ENCODE measurements around the gene SLC25A21.

The SLC25A21 gene

DNA sequence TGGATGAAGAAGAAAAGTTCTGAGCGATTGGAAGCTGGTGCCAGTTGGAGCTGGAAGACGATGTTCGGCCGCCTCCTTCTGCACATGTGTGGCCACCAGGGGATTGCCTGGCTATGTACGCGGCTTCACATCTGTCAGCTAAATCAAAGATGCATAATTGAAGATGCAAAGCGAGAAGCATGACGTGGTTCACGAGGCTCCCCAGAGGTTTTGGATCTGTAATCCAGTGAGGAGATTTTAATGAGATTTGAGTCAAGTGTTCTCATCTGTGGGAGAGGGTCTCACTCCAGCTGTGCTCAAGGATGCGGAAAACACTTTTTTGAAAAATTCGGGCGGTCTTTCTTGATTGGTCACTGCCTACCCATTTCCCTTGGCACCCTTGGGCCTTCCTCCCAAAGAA is 416.2 kb downstream of the SLC25A21 start:
- Histone ChIP-seq H3K4me3 (no peak overlapping the region), H3K27ac (no peak overlapping the region)

- H3K4me3 ChIP-seq = no peak overlapping the region
- no peak overlapping the region for H3K27ac ChIP-seq
Observed at GRCh38 chr14:36755756-36756155, 416.6 kb downstream of the SLC25A21 start.

DNA sequence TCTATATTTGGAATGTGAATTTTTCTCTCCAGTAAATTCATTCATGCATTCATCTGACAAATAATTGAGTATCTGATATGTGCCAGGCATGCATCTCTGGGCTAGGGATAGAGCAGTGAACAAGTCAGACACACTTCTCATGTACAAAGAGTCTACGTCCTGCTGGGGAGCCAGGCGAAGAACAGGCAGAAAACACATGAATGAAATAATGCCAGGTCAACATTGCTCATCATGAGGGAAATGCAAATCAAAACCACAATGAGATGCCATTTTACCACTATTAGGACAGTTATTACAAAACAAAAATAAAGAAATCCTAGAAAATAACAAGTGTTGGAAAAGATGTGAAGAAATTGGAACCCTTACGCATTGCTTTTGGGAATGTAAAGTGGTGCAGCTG is 420.5 kb downstream of the SLC25A21 start:
- Histone ChIP-seq H3K4me3 (no peak overlapping the region), H3K27ac (no peak overlapping the region)

DNA sequence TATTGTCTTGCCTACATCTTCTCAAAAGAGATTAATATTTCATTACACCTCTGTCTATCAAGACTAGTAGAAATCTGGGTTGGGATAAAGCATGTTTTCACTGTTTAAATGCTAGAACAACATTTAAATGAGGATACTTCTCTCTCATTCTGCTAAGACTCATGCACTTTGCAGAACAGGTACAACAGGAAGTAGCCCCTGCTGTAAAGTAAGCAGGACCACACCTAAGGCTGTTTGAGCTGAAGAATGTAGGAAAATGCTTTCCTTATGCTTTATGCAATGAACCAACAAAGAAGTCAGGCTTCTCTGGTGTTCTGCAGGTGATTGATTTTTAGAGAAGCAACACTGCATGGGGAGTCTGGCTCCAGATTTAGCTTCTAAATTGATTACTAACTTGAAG is 421.3 kb downstream of the SLC25A21 start:
- H3K27ac ChIP-seq = no peak overlapping the region
- no peak overlapping the region for H3K4me3 ChIP-seq

DNA sequence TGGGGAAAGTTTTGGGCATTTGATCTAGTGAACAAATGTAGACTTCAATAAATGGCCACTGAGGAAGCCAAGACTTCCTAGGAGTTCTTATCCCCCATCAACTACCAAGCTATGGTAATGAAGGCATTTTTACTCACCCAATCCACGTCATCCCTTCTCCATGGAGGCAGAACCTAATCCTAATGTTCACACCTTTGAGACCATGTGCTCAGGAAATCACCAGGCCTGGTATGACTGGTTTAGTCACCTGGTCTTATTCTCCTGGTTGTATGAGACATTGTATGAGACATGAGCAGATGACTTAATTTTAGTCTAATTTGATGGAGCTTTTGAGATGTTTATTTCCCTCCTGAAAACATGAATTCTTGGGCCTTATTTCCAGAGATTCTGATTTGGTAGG is 422.2 kb downstream of the SLC25A21 start:
- no peak overlapping the region for H3K4me3 ChIP-seq
- no peak overlapping the region for H3K27ac ChIP-seq

DNA sequence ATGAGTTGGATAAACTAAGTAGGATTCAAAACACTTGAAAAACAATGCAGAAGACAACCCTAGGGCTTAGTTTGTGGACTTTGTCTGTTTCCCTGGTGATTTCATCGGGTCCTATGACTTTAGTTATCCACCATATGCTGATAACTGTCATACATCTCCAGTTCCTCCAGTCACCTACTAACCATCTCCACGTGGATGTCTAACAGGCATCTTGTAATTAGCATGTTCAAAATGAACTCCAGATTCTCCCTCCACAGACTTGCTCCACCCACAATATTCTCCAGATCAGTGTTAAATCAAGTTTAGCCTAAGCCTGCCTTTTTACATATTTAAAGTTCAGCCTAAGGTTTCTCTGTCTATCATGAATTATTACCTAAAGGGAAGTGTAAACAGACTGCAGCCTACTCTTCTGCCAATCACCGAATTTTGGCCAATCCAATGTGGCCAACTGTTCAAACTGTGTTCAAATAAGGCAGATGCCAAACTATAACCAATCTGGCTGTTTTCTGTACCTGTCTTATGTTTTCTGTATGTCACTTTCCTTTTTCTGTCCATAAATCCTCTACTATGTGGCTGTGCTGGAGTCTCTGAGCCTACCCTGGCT is 423.7 kb downstream of the SLC25A21 start:
- H3K4me3 ChIP-seq = no peak overlapping the region

GRCh38 chr14:36747411-36748184 is 424.8 kb downstream of the SLC25A21 start:
- Histone ChIP-seq H3K4me3 (no peak overlapping the region), H3K27ac (no peak overlapping the region)

More for the DNA sequence above, 423.7 kb downstream of the SLC25A21 start:
- H3K27ac ChIP-seq = no peak overlapping the region

- Histone ChIP-seq H3K4me3 (no peak overlapping the region), H3K27ac (no peak overlapping the region)
Observed at GRCh38 chr14:36746872-36747271, 425.5 kb downstream of the SLC25A21 start.

- H3K4me3 ChIP-seq = no peak overlapping the region
Observed at GRCh38 chr14:36741858-36742257, 430.5 kb downstream of the SLC25A21 start.

GRCh38 chr14:36738269-36738668 is 434.1 kb downstream of the SLC25A21 start:
- Histone ChIP-seq H3K4me3 (no peak overlapping the region), H3K27ac (no peak overlapping the region)

More at GRCh38 chr14:36741858-36742257, 430.5 kb downstream of the SLC25A21 start:
- no peak overlapping the region for H3K27ac ChIP-seq

DNA sequence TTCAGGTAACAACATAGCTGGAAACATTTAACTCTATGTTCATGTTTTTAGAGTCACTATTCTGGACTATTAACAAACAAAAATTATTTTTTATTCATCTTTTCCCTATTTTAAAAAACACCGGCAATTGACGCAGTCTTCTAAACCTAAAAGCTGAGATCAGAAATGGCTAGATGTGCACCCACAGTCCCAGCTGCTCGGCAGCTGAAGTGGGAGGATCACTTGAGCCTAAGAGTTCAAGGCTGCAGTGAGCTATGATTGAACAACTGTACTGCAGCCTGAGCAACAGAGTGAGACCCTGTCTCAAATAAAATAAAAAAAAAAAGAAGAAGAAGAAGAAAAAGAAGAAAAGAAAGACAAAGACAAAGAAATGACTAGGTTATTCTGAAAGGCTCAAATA is 446.3 kb downstream of the SLC25A21 start:
- H3K4me3 ChIP-seq = no peak overlapping the region
- H3K27ac ChIP-seq = no peak overlapping the region

GRCh38 chr14:36724162-36724561 is 448.2 kb downstream of the SLC25A21 start:
- H3K27ac ChIP-seq = no peak overlapping the region
- no peak overlapping the region for H3K4me3 ChIP-seq

DNA sequence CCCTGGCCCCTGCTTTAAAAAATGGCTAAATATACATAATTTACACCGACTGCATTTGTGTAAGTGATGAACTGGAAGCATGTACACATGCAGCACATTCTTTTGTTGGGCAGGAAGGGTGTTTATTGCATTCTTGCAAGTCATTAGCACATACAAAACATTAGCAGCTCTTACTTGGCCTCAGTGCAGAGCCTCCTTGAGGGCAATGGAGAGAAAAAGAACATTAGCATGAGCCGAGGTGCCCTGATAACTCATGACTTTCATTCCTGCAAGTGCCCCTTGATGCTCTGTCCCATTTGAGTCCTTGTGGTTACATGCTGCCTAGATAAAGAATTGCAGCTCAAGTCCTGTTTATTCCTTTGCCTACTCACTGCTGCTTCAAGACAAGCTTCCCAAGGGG is 448.9 kb downstream of the SLC25A21 start:
- H3K4me3 ChIP-seq = no peak overlapping the region

GRCh38 chr14:36721877-36722276 is 450.5 kb downstream of the SLC25A21 start:
- Histone ChIP-seq H3K4me3 (no peak overlapping the region), H3K27ac (no peak overlapping the region)

More for the DNA sequence above, 448.9 kb downstream of the SLC25A21 start:
- H3K27ac ChIP-seq = no peak overlapping the region

GRCh38 chr14:36720657-36721056 is 451.7 kb downstream of the SLC25A21 start:
- no peak overlapping the region for H3K27ac ChIP-seq
- no peak overlapping the region for H3K4me3 ChIP-seq

DNA sequence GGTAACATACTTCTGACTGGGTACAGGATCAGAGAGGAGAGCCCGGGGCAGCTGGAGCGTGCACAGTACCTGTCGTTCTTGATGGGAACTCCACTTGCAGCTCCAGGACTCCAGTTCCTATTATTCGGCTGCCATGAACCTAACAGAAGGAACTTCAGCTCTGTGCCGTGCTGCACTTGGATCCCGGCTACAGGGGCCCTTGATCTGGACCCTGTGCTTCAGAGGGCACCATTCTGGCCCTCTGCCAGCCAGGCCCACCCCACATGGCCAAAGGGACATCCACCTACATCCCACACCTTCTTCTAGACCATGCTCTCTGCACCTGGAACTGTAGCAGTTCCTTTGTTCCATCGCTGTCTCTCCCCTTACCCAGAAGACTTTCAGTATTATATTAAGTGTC is 452.6 kb downstream of the SLC25A21 start:
- Histone ChIP-seq H3K4me3 (no peak overlapping the region), H3K27ac (no peak overlapping the region)

DNA sequence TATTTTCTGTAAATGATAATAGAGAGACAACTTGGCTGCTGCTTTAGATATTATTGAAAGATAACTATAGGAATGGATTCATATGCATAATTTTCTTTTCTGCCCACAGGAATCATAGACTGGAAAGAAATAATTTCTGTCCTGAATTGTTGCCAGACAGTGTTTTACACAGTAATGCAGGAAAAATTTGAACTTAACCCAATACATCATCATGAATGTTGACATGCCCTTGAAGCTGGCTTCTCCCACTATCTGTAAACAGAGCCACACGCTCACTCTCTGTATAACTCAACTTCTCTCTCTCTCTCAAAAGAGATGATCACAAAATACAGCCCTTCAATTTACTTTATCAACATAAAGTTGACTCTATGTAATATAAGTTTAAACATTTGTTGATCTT is 454.2 kb downstream of the SLC25A21 start:
- no peak overlapping the region for H3K4me3 ChIP-seq
- no peak overlapping the region for H3K27ac ChIP-seq

GRCh38 chr14:36717363-36717762 is 455.0 kb downstream of the SLC25A21 start:
- Histone ChIP-seq H3K27ac (no peak overlapping the region), H3K4me3 (no peak overlapping the region)

- no peak overlapping the region for H3K27ac ChIP-seq
- H3K4me3 ChIP-seq = no peak overlapping the region
Observed at GRCh38 chr14:36716614-36717184, 455.7 kb downstream of the SLC25A21 start.

DNA sequence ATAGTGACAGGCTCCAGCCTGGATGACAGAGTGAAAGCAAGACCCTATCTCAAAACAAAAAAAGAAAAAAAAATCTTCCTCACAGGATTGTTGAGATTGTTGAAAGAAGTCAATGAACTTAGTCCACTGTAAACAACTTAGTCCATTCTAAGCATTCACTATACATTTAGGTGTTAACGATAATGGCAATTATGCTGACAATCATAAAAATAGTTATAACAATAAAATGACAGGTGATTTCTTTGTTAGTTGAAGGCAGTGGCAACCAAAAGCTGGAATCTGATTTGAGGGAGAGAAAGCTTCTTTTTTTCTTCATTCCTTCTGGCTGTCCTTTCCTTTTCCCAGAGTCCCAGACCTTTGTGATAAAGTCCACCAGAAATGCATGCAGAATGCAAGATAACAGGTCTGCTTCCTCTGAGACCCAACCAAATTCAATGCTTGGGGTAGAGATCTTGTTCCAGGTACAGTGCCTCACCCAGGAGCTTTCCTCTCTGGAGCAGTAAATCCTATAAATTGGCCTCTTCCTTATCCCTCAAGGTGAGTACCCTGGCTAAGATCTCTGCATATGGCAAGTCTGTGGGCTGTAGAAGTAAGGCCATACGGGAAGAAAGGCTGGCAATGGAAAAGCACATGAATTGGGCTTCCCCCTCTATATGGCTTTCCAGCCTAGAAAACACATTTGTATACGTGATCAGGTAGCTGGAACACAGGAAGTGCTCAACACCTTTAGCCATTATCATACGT is 458.3 kb downstream of the SLC25A21 start:
- no peak overlapping the region for H3K4me3 ChIP-seq
- H3K27ac ChIP-seq = no peak overlapping the region

DNA sequence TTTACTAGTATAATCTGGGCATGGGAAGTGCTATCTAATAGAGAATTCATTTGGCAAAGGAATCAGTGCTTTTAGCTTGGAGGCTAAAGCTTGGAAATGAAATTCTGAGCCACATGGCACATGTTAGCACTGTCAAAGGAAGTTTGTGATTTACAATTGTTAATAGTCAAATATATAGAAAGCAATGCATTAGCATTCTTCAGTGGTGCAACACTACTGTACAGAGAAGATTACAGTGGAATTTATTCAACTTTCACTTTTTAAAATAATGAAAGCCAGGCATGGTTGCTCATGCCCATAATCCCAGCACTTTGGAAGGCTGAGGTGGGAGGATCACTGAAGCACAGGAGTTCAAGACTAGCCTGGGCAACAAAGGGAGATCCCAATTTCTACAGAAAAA is 464.8 kb downstream of the SLC25A21 start:
- H3K4me3 ChIP-seq = no peak overlapping the region
- no peak overlapping the region for H3K27ac ChIP-seq

All from skin epidermis (tissue), 12 donors.